PC-3 (cell line): ENCODE measurements around the gene TMEM132D.

Experiments
- CTCF ChIP-seq: fragments of 300-600 bp; sonication (generic); conservative IDR thresholded peaks from 2 replicates; pipeline ENCODE4 v1.5.1; 2017; ENCODE audit warnings: antibody characterized with exemption, low read depth, mild to moderate bottlenecking, low read length
- EZH2 ChIP-seq: fragments of 300-600 bp; sonication (generic); IDR thresholded peaks from one replicate; pipeline ENCODE4 v1.6.1; 2017; ENCODE audit warnings: antibody characterized with exemption, mild to moderate bottlenecking, low read length; ENCODE audit not compliant: unreplicated experiment
- EZH2phosphoT487 ChIP-seq: fragments of 300-600 bp; sonication (generic); IDR thresholded peaks from 2 replicates; pipeline ENCODE4 v1.6.1; 2018; ENCODE audit warnings: mild to moderate bottlenecking, antibody characterized with exemption, low read length, borderline replicate concordance

- TF ChIP-seq CTCF (no peak), EZH2phosphoT487 (no peak), EZH2 (no peak)
These were observed 821.4 kb downstream of the TMEM132D start for GRCh38 chr12:129082441-129082840.
